CD4-positive, alpha-beta T cell treated with Interferon gamma for 1 hour (primary cell): Measurements from ENCODE around the gene POLR2L.

Experiments
- DNase-seq: peaks from one replicate; pipeline ENCODE4 v3.0.0-alpha.2; 2020

POLR2L gene

DNA sequence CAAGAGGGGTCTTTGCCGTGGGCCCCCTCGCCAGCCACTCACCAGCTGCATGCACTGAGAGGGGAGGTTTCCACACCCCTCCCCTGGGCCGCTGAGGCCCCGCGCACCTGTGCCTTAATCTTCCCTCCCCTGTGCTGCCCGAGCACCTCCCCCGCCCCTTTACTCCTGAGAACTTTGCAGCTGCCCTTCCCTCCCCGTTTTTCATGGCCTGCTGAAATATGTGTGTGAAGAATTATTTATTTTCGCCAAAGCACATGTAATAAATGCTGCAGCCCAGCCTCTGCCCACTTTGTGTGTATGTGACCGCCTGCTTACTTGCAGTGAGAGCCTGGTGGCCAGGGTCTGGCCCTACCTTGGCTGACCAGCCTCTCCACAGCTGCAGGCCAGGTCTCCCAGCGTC, 17.4 kb downstream of the POLR2L start:
- no peak for DNase-seq

DNA sequence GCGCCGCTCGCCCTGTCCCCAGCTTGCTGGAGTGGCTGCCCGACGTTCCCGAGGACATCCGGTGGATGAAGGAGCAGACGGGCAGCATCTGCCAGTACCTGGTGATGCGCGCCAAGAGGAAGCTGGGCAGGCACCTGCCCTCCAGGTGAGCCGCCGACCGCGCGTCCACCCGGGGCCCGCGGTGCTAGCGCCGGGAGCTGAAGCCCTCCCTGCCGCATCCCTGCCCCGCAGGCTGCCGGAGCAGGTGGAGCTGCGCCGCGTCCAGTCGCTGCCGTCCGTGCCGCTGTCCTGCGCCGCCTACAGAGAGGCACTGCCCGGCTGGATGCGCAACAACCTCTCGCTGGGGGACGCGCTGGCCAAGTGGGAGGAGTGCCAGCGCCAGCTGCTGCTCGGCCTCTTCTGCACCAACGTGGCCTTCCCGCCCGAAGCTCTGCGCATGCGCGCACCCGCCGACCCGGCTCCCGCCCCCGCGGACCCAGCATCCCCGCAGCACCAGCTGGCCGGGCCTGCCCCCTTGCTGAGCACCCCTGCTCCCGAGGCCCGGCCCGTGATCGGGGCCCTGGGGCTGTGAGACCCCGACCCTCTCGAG, 17.9 kb downstream of the POLR2L start:
- no peak for DNase-seq

DNA sequence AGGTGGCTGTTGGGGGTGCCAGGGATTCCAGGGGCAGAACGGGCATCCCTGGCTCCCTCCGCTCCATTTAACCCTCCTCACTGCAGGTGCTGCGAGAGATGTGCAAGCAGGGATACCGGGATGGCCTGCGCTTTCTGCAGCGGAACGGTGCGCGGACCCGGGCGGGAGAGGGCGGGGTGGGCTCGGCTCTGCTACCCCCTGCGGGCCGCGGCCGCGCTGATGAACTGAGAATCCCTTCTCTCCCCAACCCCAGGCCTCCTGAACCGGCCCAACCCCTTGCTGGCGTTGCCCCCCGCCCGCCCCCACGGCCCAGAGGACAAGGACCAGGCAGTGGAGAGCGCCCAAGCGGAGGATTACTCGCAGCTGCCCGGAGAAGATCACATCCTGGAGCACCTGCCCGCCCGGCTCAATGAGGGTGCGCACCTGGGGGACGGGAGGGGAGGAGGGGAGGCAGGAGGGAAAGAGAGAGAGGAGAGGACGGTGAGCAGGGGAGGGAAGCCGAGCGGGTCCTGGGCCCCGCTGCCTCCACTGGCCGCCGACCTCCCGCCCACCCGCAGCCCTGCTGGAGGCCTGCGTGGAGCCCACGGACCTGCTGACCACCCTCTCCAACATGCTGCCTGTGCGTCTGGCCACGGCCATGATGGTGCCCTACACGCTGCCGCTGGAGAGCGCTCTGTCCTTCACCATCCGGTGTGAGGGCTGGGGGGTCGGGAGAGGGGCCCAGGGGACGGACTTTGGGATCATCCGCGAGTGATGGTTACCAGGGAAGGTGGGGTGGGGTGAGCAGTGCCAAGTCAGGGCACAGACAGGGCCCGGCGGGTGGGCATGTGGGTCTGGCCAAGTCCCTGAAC, 18.7 kb downstream of the POLR2L start:
- DNase-seq, result no peak

DNA sequence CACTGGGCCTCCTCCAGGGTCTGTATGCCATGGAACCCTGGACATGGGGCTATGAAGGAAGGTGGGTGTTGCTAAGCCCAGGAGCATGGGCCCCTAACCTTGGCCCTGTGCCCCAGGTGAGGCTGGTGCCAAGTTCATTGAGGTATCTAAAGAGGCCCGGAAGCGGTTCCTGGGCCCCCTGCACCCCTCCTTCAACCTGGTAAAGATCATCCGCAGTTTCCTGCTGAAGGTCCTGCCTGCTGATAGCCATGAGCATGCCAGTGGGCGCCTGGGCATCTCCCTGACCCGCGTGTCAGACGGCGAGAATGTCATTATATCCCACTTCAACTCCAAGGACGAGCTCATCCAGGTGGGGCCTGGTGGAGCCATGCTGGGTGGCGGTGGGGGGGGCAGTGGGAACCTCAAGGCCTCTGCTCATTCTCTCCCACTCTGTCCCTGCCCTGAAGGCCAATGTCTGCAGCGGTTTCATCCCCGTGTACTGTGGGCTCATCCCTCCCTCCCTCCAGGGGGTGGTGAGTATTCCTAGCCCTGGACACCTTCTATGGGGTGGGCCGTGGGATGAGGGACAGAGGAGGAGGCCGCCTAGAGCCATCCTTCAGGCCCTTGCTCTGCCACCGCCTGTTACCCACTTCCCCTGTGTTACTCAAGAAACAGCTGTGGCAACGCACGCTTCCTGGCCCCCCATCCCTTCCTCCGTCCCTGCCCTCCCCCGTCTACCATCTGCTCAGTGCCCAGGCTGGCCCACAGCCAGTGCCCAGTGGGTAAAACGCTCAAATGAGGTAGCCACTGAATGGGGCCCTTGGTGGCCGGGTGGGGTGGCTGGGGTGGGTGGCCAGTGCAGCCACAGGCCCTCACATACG, 20.6 kb downstream of the POLR2L start:
- DNase-seq, result peak; percentile 29

DNA sequence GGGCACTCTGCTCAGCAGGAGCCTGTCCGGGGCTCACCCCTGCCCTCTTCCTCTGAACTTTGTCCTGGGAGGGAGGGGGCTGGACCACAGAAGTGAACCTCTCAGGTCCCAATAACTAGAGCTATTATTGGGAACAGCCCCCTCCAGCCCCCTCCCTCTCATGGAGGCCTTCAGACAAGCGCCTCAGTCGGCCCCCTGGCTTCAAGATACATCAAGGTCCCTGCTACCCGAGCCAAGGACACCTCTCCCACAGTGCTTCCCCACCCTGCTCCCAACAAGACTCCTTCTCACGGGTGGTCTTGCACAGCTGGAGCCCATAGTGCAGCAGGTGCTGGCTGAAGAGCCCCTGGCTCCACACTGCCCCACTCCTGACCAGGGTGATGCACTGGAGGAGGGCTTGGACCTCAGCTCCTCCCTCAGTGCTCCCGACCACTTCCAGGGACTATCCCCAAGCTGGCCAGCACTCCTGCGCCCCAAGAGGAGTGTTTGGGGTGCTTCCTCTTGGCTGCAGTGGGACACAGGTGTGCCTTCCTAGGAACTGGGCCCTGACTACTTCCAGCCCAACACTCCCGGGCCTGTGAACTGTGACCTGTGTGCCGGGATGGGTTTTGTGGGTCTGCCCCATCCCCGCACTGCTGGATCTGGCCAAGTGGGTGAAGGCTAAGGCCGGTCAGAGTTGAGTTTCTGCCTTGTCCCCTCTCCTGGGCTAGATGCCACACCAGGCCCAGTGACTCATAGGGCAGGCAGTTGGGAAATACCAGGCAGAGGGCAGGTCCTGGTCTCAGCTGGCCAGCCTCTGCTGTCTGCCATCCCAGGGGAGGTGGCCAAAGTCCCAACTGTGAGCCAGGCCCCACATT, 21.4 kb downstream of the POLR2L start:
- DNase-seq, result peak; percentile 56

DNA sequence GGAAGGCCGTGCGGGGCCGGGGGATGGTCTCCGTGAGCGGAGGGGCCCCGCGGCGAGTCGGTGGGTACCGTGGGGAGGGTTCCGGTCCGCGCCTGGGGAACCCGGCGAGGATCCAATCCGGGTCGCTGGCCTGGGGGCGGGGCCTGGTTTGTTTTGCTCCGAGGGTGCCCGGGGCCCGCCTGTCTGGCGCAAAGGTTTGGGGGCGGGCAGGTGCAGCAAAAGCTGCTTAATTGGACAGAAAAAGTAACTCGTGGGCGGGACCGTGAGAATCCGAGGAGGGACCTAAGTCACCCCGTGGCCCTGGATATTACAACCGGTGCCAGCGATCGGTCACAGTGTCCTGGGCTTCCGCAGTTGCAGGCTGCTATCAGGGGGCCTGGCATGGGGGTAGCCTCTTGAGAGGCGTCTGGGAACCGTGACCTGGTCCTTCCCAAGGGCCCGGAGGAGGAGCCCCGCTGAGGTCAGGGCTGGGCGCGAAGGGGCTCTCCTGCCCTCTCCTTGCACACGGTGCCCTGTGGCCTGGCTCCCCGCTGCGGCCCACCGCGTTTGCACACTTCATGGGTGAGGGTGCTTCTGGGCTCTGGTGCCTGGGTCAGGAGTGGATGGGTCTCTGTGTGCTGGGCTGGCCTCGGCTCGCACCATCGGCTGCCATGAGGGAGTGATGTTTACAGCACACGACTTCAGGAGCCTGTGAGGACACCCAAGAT, 22.2 kb downstream of the POLR2L start:
- peak; percentile 95 for DNase-seq

DNA sequence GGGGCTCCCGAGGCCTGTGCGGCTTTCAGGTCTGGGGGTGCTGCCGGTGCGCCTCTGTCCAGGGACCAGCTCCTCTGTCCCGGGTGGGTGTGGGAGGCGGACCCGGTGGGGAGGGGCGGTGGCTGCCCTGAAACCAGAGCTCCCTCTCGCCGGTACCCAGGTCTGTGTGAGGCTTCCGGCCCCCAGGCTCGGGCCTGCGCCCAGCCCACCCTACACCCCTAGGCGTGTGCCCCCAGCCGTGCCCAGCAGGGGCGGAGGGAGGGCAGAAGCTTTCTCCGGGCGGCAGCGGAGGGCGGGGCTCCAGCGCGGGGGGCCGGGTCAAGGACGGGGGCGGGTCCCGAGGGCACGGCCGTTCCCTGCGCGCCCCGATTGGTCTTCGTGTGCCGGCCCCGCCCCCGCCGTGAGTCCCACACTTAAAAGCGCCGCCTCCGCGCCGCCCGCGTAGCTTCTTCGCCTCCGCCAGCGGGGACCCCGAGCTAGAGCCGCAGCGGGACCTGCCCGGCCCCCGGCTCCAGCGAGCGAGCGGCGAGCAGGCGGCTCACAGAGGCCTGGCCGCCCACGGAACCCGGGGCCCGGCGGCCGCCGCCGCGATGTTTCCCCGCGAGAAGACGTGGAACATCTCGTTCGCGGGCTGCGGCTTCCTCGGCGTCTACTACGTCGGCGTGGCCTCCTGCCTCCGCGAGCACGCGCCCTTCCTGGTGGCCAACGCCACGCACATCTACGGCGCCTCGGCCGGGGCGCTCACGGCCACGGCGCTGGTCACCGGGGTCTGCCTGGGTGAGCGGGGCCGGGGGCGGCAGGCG, 23.0 kb downstream of the POLR2L start:
- DNase-seq, result peak; percentile 91

DNA sequence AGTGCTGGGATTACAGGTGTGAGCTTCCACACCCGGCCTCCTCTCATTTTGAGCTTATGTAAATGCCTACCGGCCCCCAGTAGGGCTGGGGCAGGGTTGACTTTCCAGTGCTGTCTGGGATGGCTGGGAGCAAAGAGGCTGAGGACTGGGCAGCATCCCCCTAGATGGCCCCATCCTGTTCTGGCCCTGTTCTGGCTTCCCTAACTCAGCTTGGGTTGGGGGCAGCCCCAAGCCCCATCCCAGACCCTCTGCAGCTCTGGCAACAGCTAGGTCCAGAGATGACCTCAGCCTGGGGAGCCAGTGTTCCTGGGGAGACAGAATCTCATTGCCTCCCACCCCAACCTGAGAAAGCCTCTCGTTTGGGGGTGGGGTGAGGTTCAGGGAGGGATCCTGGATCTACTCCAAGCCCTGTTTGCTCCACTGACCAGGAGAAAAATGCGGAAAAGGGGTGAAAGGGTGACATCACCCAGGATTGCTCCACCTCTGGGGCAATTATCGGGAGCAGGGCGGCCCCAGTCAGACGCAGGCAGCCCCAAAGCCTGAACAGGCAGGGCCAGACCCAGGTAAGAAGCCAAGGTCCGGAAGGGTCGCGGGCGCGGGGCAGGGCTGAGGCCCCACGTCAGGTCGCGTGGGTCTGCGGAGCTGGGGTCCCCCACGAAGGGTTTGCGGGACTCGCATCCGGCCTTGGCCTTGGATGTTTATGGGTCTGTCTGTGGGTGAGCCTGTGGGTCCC, 23.8 kb downstream of the POLR2L start, which contains the start of gene PNPLA2:
Gene PNPLA2, plus strand, starts transcription at position 519 of the 733 bp plus-strand sequence. CDS start 805 bp downstream, outside the sequence.
- no peak for DNase-seq

DNA sequence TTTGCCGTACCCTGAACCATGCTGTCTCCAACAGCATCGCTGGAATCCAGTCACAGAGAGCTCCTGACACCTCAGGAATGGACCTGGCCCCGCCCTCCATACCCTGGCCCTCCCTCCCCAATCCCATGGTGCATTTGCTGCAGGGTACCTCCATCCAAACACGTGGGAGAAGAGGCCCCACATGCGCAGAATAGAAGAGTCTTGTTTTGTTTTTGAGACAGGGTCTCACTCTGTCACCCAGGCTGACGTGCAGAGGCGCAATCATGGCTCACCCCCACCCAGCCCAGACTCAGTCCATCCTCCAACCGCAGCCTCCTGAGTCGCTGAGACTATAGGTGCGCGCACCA, 25.9 kb downstream of the POLR2L start:
- DNase-seq, result no peak

DNA sequence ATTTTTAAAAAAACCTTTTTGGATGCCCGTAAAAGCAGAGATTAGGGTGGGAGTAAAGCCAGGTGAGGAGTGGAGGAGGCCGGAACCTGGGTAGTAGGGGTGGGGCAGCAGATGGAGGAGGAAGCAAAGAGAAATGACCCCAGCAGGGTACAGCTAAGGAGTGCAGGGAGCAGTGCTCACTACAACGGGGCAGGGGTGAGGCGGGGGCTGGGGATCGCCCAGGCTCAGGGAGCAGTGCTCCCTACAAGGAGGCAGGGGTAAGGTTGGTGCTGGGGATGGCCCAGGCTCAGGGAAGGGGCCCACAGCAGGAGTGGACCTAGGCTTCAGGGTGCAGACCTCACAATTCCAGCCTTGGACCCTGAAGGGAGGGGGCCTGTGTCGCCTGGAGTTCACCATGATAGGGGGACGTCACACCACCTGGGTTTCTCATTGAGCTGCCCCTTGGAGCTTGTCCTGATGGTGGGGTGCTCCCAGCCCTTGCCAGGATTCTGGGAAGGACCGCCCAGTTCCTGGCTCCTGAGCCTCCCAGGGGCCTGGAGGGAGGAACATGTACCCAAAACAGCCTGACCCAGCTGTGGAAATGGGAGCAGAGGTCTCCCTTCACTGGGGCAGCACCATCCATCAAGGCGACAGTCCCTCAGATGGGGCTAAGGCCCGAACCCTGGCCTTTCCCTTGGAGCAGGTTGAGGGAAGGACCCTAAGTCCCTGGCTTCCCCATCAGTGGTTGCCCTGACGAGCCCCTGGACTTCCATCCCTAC, 26.5 kb downstream of the POLR2L start:
- no peak for DNase-seq

DNA sequence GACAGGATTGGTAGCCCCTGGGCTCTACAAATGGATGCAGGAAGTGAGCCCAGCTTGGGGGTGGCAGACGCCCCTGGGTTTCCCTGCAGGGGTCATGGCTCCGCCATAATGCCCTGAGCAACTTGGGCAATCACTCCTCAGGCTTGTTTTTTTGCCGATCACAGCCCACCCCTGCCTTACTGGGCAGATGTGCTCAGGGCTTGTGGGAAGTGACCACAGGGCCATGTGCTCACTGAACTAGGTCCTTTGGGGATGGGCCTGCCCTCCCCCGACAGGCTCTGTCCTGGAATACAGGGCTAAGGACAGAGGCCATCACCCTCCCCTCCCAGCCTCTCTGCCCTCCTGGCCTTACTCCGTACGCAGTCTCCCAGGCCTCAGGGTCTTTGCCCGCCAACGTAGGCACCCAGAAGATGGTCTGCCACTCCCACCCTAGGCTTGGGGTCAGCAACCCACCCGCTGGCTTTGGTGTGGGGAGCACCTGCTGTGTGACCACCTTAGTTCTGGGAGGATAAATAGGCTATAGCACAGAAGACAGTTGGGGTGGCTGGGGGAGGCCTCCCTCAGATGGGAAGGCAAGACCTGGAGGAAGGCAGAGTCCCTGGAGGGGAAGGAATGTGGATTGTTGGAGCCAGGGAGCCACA, 28.8 kb downstream of the POLR2L start:
- no peak for DNase-seq

DNA sequence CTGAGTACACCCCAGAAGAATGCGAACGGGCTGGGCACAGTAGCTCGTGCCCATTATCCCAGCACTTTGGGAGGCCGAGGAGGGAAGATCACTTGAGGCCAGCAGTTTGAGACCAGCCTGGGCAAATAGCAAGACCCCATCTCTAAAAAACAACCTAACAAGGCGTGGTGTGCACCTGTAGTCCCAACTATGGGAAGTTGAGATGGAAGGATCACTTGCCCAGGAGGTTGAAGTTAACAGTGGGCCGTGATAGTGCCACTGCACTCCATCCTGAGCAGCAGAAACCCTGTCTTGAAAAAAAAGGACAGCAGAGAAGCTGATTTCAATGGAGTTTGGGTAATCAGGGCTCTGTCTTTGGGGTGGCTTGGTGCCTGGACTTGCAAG, 29.3 kb downstream of the POLR2L start:
- no peak for DNase-seq

DNA sequence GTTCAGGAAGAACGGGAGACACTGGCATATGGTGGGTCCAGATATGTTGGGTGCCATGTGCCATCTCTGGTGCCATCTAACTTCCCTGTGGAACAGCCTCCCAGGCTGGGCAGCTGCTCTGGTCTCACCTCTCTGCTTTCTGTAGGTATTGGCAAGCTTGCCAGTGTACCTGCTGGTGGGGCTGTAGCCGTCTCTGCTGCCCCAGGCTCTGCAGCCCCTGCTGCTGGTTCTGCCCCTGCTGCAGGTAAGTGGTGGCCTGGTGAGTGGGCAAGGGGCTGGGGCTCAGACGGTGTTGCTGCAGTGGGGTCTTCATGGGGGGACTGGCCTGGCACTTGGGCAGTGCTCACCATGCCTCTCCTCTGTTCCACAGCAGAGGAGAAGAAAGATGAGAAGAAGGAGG, 29.9 kb downstream of the POLR2L start:
- DNase-seq, result no peak

DNA sequence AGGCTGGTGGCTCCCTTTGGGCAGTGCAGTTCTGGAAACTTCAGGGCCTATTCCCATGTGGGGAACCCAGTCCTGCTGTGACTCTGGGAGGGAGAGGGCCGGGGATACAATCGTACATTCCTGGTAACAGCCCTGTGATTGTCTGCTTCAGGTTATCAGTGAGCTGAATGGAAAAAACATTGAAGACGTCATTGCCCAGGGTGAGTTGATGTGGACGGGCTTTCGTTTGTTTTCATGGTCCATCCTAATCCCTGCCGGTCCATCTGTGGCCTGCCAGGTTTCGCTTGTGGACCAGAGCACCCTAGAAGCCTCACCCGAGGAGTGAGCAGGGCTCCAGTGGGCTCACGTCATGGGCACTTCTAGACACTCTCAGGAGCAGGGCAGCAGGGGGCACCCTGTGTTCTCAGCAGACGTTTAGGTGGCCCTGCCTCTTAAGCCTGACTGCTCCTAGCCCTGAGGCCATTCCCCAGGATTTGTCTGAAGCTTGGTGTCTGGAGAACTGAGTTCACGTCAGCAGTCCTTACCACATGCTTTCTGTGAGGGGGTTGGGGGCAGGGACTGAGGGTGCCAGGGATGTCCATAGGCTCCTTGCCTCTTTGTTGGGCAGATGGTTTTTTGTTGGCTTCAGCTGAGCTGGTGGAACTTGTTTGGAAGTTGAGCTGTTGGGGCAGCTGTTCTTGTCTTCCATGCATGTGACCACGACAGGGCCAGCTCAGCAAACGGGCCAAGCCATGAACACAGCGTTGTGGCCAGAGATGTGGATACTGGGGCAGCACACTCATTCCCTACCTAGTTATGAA, 30.7 kb downstream of the POLR2L start:
- DNase-seq, result no peak

DNA sequence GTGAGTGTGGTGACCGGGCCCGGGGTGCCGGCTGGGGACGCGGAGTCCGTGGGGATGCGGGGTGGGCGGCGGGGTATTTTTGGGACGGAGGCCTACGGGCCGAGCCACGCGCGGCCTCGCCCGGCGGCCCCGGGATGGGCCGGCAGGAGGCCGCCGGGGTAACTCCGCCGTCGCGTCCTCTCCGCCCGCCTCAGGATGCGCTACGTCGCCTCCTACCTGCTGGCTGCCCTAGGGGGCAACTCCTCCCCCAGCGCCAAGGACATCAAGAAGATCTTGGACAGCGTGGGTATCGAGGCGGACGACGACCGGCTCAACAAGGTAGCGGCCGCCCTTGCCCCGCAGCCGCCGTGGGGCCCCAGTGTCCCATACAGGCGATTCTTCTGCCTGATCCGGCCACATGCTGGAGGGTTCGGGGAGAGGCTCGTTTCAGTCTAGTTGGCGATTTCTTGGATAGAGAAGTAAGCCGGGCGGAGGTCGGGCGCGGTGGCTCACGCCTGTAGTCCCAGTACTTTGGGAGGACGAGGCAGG, 32.2 kb downstream of the POLR2L start:
- no peak for DNase-seq

DNA sequence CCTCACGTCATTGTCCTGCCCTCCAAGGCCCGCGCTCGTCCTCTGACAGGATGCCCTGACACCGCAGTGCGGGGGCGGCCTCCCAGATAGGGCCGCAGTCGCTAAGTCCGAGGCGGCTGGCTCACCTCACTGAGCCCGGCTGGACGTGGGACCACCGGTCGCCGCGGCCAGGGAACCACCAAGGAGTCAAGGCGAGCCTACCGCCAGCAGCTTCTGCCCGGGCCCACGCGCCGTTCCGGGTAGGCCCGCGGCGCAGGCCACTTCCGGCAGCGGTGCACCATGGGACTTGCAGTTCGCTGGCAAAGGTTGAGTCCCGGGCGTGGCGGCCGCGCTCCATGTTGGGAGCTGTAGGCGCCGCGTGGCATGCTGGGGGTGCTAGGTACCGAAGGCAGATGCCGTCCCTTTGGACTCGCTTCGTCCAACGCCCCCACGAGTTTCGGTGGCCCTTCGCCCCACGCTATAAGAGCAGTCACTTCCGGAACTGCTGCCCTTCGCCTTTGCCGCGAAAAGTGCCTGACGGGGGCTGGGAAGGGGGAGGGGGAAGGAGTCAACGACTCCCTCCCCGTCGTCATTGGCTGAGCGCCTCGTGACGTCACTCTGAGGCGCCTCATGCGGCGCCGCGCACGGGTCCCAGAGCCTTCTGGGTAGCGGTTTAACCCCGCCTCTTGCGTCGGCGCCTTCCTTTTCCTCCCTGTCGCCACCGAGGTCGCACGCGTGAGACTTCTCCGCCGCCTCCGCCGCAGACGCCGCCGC, 32.9 kb downstream of the POLR2L start, which contains the start of gene RPLP2:
Gene RPLP2, plus strand, starts transcription at position 681 of the 753 bp plus-strand sequence. CDS start 268 bp downstream, outside the sequence.
- peak; percentile 96 for DNase-seq
